GM12874 (cell line): ENCODE measurements around the gene TLK2.

Experiments
- TF ChIP-seq, protein P1 (sequence below): IDR thresholded peaks from 2 replicates; pipeline ENCODE4 v1.5.1; 2011; ENCODE audit warnings: low read depth, mild to moderate bottlenecking, control low read depth, low read length, moderate library complexity; ENCODE audit not compliant: insufficient read depth

Gene TLK2

DNA sequence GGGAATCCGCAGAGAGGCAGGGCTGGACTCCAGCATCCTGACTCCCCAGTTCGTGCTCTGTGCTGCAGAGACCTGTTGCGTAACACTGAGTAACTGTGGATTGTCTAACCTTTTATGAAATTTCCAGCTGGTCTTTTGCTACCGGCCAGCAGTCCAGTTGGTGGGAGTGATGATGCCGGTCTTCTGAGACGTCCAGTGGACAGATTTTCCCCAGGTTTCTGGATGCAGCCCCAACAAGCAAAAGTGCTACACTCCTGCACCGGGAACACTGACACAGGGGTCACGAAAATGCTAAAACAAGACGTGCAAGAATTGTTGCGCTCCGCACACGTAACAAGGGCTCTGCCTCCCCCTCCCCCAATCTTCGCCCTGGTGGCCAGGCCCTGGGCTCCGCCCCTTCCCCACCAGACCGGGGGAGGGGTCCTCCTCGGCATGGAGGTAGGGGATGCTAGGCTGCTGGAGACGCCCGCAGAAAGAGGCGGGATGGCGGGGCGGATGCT lies 148.1 kb downstream of the TLK2 start:
- TF ChIP-seq, protein P1, sequence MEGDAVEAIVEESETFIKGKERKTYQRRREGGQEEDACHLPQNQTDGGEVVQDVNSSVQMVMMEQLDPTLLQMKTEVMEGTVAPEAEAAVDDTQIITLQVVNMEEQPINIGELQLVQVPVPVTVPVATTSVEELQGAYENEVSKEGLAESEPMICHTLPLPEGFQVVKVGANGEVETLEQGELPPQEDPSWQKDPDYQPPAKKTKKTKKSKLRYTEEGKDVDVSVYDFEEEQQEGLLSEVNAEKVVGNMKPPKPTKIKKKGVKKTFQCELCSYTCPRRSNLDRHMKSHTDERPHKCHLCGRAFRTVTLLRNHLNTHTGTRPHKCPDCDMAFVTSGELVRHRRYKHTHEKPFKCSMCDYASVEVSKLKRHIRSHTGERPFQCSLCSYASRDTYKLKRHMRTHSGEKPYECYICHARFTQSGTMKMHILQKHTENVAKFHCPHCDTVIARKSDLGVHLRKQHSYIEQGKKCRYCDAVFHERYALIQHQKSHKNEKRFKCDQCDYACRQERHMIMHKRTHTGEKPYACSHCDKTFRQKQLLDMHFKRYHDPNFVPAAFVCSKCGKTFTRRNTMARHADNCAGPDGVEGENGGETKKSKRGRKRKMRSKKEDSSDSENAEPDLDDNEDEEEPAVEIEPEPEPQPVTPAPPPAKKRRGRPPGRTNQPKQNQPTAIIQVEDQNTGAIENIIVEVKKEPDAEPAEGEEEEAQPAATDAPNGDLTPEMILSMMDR = no peak

GRCh38 chr17:62627219-62627903 lies 148.7 kb downstream of the TLK2 start, which contains the start of gene MRC2:
TSS of gene MRC2 (plus strand) at chr17:62627670. CDS start at chr17:62627803, 133 bp downstream.
- TF ChIP-seq, protein P1 = no peak

GRCh38 chr17:62627904-62628633 lies 149.4 kb downstream of the TLK2 start:
- TF ChIP-seq, protein P1 = no peak

DNA sequence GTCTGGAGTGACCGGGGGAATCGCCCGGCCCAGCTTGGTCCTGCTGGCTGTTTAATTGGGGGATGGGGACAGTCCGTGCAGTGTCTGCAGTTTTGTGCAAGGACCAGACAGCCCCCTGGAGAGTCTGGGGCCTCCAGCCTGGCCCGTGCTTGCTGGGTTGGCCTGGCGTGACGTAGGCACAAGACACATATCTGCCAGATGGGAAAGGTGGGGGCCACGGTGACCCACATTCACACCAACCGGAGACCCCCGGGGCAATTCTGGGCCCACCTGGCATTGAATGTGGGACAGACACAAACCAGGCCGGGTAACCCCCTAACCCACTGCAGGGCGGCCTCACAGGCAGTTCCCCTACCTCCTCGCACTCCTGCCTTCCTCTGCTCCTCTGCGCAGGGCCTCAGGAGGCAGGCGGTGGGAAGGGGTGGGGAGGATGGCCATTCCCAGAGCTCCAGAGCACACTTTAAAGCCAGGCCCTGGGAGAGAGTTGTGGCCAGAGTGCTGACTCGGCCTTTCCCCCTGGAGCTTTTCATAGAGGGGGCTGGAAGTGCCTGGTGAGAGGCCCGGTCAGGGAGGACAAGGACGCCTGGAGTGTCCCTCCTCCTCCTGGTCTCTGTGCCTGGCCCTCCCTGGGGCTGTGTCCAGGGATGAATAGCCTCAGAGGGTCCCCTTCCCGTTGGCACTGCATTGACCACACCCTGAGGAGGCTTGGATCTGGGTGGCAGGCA lies 150.4 kb downstream of the TLK2 start:
- TF ChIP-seq, protein P1 = no peak

DNA sequence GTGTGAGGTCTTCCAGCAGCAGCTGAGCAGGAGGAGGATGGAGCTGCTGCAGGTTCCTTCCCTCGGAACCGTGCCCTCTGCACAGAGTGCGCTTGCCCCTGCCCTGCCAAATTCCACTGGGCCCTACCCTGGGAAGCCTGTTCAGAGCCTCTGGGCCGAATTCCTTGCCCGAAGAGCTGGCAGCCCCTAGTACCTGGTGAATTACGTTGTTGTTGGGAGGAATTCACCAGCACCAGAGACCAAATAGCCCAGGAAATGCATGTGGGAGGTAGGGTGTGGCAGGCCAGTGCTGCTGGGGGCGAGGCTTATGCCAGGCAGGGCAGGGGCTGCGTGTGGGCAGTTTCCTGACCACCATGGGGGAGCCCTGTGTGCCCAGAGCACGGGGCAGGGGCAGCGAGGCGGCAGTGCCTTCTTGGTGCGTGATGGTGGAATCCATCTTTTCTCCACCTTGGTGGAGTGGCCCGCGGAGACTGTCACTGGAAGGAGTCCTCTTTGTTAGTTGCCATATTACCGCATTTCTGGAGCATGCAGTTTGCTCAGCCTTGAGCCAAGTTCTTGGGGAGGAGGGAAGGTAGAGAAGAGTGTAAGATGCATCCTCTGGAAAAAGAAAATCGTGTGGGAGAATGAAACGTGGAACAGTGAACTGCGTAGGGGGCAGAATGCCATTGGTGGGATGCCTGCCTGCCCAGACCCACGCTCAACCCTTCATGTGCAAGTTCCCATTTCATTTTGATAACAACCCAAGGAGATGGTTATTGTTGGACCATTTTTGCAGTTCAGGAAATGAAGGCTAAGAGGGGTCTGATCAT lies 151.1 kb downstream of the TLK2 start:
- TF ChIP-seq, protein P1 = no peak

DNA sequence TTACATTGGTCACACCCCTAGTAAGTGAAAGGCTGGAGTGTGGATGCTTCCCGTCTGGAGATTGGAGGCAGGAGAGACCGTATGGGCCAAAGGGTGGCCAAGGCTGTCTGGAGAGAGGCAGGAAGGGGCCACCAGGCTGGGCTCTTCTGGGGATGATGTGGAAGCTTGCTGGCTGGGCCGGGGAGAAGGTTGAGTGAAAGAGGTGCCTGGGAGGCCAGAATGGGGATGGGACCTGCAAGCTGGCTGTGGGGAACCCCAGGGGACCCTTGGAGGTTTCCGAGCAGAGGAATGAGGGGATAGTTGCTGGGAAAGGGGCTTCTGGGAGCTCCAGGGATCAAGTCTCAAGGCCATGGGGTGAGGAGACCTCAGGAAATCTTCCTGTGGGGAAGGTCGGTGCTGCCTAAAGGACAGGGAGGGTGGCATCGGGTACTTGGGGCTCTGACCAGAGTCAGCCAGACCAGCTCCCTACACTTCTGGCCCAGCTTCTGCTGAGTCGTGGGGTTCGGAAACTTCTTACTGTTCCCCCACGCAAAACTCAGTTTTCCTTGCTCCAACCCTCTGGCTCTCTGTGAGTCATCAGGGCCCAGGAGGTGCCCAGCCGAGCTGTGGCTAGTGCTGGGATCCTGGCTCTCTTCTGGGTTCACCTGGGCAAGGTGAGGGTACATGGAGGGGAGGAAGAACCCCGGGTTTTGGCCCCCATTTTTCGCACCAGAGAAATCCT lies 151.9 kb downstream of the TLK2 start:
- TF ChIP-seq, protein P1 = no peak
